GM12873 (cell line): ENCODE results near the gene NCS1.

Source experiments
- CTCF ChIP-seq: IDR thresholded peaks from 2 replicates; pipeline ENCODE4 v1.5.1; 2012; ENCODE audit warnings: low read depth, mild to moderate bottlenecking, moderate library complexity, low read length, control low read depth; ENCODE audit not compliant: insufficient read depth; ENCODE audit errors: missing control alignments

Gene NCS1

DNA sequence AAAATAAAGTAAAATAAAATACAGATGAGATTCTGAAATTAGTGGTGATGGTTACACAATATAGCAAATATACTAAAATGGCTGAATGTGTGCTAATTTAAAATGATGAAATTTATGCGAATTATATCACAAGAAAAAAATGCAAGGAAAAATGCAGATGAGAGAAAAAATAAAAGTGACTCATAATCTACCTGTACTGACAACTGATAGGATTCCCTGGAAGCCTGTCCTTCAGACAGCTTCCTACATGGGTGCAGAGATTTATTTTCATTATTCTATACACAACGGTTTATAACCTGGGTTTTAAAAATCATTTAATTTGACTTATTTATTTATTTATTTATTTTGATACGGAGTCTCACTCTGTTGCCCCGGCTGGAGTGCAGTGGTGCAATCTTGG is 5.8 kb upstream of the NCS1 start:
- no peak for TF ChIP-seq CTCF

- no peak for TF ChIP-seq CTCF
Observed at GRCh38 chr9:130167927-130168326, 4.3 kb upstream of the NCS1 start.

- TF ChIP-seq CTCF, result no peak
Observed at GRCh38 chr9:130171226-130172148, 717 bp upstream of the NCS1 start.

- no peak for TF ChIP-seq CTCF
Observed at GRCh38 chr9:130172858-130173665, 858 bp downstream of the NCS1 start.

GRCh38 chr9:130173666-130173983 is 1.4 kb downstream of the NCS1 start:
- TF ChIP-seq CTCF, result no peak

DNA sequence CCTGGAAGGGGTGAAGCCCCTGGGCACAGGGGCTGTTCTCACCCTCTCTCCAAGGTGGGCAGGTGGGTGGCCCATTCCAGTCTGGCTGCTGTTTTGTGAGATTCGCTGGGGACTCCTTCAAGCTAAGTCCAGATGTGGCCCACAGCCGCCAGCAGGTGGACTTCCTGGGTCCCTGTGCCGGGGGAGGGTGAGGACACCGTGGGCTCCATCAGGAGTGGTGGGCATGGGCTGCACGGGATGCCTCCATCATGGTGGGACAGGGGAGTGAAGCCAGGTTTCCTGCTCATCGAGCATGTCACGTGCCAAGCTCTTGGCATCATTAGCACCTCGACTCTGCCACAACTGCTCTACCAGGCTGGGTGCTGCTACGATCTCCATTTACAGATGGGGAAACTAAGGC is 1.8 kb downstream of the NCS1 start:
- TF ChIP-seq CTCF, result no peak

- TF ChIP-seq CTCF, result no peak
Observed at GRCh38 chr9:130174920-130175321, 2.7 kb downstream of the NCS1 start.
